Measurements from ENCODE around the gene DNAH14.
"Not testable (repeated sequence)": the region's sequence is repeated elsewhere in the genome, so short reads cannot be mapped to it uniquely, and the experiment has no call there.

DNAH14 gene

DNA sequence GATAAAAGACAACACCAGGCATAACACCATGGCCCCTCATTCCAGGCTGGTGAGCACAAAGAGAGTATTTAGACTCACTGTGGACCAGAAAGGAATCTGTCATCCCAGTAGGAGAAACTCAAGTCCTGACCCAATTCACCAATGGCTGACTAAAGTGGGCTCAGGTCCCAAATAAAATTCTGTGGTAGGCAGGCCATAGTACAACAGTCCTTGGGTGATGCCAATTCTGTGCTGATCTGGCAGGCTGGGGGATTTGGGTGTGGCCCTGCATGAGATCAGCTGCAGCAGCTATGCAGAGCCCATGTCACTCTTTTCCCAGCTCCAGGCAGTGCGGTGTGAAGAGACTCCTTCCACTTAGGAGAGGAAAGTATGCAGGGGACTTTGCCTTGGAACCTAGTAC, 253.2 kb downstream of the DNAH14 start:
- Histone ChIP-seq H3K9me3 (ENCODE audit: control insufficient read depth, low read length) (no peaks in the 10 kb centered on the region), H3K9ac (ENCODE audit: low read length) (no peak overlapping the region), H3K4me1 (ENCODE audit: control insufficient read depth, insufficient read depth, low read length) (no peaks in the 10 kb centered on the region)

DNA sequence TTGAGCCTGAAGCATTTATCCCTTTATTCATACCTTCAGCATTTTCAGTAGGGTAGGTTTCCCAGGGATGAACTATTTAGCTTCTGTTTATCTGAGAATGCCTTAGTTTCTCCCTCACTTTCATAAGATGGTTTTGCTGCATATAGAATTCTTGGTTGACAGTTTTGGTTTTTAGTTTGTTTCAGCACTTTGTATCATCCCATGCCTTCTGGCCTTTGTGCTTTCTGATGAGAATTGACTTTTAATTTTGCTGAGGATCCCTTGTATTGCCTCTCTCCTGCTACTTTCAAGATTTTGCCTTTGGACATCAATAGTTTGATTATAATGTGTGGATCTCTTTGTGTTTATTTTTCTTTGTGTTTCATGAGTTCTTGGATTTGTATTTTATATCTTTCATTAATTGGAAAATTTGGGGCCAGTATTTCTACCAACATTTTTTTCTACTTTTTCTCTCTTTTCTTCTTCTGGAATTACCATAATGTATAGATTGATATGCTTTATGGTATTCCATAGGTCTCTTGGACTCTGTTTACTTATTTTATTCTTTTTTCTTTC, 261.8 kb downstream of the DNAH14 start:
- no peaks in the 10 kb centered on the region for H3K4me1 ChIP-seq (ENCODE audit: control insufficient read depth, insufficient read depth, low read length)
- no peak overlapping the region for H3K4me3 ChIP-seq (ENCODE audit: low read length)
- no peak overlapping the region for H3K9ac ChIP-seq (ENCODE audit: low read length)
- no peaks in the 10 kb centered on the region for H3K36me3 ChIP-seq (ENCODE audit: control insufficient read depth, insufficient read depth, low read length)
- no peaks in the 10 kb centered on the region for H3K27me3 ChIP-seq (ENCODE audit: control insufficient read depth, insufficient read depth, low read length)
- no peaks in the 10 kb centered on the region for H3K9me3 ChIP-seq (ENCODE audit: control insufficient read depth, low read length)

More for the DNA sequence above, 253.2 kb downstream of the DNAH14 start:
- H3K4me3 ChIP-seq (ENCODE audit: low read length), result no peak overlapping the region
- no peaks in the 10 kb centered on the region for H3K36me3 ChIP-seq (ENCODE audit: control insufficient read depth, insufficient read depth, low read length)
- H3K27me3 ChIP-seq (ENCODE audit: control insufficient read depth, insufficient read depth, low read length), result no peaks in the 10 kb centered on the region

DNA sequence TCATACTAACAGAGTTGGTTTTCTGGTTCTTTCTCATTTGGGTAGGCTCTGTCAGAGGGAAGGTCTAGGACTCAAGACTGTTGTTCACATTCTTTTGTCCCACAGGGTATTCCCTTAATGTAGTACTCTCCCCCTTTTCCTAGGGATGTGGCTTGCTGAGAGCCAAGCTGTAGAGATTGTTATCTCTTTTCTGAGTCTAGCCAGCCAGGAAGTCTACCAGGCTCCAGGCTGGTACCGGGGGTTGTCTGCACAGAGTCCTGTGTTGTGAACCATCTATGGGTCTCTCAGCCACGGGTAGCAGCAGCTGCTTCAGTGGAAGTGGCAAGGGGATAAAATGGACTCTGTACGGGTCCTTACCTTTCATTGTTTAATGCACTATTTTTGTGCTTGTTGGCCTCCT, 272.0 kb downstream of the DNAH14 start:
- no peaks in the 10 kb centered on the region for H3K27me3 ChIP-seq (ENCODE audit: control insufficient read depth, insufficient read depth, low read length)
- no peak overlapping the region for H3K9ac ChIP-seq (ENCODE audit: low read length)
- H3K4me1 ChIP-seq (ENCODE audit: control insufficient read depth, insufficient read depth, low read length), result no peaks in the 10 kb centered on the region
- no peak overlapping the region for H3K4me3 ChIP-seq (ENCODE audit: low read length)
- no peaks in the 10 kb centered on the region for H3K36me3 ChIP-seq (ENCODE audit: control insufficient read depth, insufficient read depth, low read length)
- no peaks in the 10 kb centered on the region for H3K9me3 ChIP-seq (ENCODE audit: control insufficient read depth, low read length)

DNA sequence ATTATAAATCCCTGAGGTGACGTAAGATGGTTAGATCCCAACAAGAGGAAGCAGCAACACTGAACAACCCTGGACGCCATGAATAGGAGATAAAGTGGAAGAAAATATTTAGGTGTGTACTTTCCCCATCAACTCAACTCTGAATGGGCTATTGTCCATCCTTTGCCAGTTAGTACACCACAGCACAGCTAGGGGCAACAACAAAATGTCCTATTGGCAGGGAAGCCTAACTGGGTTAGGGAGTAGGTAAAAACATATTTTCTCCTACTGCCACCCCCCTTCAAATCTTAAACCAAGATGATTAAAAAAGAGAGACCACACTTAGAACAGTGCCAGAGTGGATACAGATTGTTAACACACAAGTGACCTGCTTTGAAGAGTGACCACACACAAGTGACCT, 278.3 kb downstream of the DNAH14 start:
- Histone ChIP-seq H3K9ac (ENCODE audit: low read length) (no peak overlapping the region), H3K27me3 (ENCODE audit: control insufficient read depth, insufficient read depth, low read length) (no peaks in the 10 kb centered on the region), H3K4me3 (ENCODE audit: low read length) (no peak overlapping the region), H3K9me3 (ENCODE audit: control insufficient read depth, low read length) (no peaks in the 10 kb centered on the region), H3K36me3 (ENCODE audit: control insufficient read depth, insufficient read depth, low read length) (no peaks in the 10 kb centered on the region), H3K4me1 (ENCODE audit: control insufficient read depth, insufficient read depth, low read length) (no peaks in the 10 kb centered on the region)

DNA sequence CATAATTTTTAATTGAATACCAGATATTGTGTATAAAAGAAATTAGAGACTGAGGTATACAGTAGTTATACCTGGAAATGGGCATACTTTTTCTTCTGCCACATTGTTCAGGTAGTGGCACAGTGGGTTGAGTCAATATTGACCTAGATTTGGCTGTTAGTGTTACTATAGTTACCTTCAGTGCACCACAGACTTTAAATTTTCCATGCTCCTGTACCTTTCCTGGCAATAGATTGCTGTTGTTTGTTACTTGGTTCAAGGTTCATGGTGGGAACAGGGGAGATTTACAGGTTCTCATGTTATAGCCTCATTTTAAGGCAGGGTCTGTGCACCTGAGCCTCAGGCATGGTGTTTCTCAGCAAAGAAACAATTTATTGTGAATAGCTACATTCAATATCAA, 279.7 kb downstream of the DNAH14 start:
- Histone ChIP-seq H3K9me3 (ENCODE audit: control insufficient read depth, low read length) (no peaks in the 10 kb centered on the region), H3K9ac (ENCODE audit: low read length) (no peak overlapping the region), H3K27me3 (ENCODE audit: control insufficient read depth, insufficient read depth, low read length) (no peaks in the 10 kb centered on the region), H3K4me1 (ENCODE audit: control insufficient read depth, insufficient read depth, low read length) (no peaks in the 10 kb centered on the region), H3K4me3 (ENCODE audit: low read length) (no peak overlapping the region), H3K36me3 (ENCODE audit: control insufficient read depth, insufficient read depth, low read length) (no peaks in the 10 kb centered on the region)

DNA sequence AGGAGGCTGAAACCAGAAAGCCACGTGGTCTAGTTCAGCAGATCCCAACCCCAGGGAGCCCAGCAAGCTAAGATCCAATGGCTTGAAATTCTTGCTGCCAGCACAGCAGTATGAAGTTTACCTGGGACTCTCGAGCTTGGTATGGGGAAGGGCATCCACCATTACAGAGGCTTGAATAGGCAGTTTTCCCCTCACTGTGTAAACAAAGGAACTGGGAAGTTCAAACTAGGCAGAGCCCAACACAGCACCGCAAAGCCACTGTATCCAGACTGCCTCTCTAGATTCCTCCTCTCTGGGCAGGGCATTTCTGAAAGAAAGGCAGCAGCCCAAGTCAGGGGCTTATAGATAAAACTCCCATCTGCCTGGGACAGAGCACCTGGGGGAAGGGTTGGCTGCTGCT, 280.7 kb downstream of the DNAH14 start:
- H3K4me1 ChIP-seq (ENCODE audit: control insufficient read depth, insufficient read depth, low read length); H3K9ac ChIP-seq (ENCODE audit: low read length); H3K27me3 ChIP-seq (ENCODE audit: control insufficient read depth, insufficient read depth, low read length): not testable (repeated sequence)

DNA sequence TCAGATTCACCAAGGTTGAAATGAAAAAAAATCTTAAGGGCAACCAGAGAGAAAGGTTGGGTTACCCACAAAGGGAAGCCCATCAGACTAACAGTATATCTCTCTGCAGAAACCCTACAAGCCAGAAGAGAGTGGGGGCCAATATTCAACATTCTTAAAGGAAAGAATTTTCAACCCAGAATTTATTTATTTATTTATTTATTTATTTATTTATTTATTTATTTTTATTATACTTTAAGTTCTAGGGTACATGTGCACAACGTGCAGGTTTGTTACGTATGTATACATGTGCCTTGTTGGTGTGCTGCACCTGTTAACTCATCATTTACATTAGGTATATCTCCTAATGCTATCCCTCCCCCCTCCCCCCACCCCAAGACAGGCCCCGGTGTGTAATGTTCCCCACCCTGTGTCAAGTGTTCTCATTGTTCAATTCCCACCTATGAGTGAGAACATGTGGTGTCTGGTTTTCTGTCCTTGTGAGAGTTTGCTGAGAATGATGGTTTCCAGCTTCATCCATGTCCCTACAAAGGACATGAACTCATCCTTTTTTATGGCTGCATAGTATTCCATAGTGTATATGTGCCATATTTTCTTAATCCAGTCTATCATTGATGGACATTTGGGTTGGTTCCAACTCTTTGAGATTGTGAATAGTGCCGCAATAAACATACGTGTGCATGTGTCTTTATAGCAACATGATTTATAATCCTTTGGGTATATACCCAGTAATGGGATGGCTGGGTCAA, 282.4 kb downstream of the DNAH14 start:
- H3K36me3 ChIP-seq (ENCODE audit: control insufficient read depth, insufficient read depth, low read length); H3K9ac ChIP-seq (ENCODE audit: low read length); H3K27me3 ChIP-seq (ENCODE audit: control insufficient read depth, insufficient read depth, low read length); H3K4me3 ChIP-seq (ENCODE audit: low read length); H3K4me1 ChIP-seq (ENCODE audit: control insufficient read depth, insufficient read depth, low read length); H3K9me3 ChIP-seq (ENCODE audit: control insufficient read depth, low read length): not testable (repeated sequence)

More for the DNA sequence above, 280.7 kb downstream of the DNAH14 start:
- not testable (repeated sequence) for H3K36me3 ChIP-seq (ENCODE audit: control insufficient read depth, insufficient read depth, low read length); H3K9me3 ChIP-seq (ENCODE audit: control insufficient read depth, low read length); H3K4me3 ChIP-seq (ENCODE audit: low read length)

DNA sequence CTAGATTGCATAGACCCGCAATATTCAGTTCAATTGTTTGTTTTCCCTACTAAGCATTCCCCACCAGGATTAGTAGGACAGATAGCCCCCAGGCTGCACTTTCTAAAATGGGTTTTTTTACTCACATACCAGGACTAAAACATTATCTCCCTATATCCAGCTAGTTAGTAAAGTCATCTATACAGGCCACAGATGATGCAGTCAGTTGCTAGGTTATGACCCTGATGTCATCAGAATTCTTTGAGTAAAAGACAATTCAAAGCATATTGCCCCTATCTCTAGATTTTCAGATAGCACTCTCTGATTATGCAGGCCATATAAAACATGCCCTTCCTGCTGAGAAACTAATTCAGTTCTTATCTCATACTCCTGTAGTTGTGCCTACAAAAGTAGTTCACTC, 294.8 kb downstream of the DNAH14 start:
- no peak overlapping the region for H3K9ac ChIP-seq (ENCODE audit: low read length)
- no peaks in the 10 kb centered on the region for H3K36me3 ChIP-seq (ENCODE audit: control insufficient read depth, insufficient read depth, low read length)
- no peaks in the 10 kb centered on the region for H3K27me3 ChIP-seq (ENCODE audit: control insufficient read depth, insufficient read depth, low read length)
- no peaks in the 10 kb centered on the region for H3K4me1 ChIP-seq (ENCODE audit: control insufficient read depth, insufficient read depth, low read length)
- no peaks in the 10 kb centered on the region for H3K9me3 ChIP-seq (ENCODE audit: control insufficient read depth, low read length)
- no peak overlapping the region for H3K4me3 ChIP-seq (ENCODE audit: low read length)

DNA sequence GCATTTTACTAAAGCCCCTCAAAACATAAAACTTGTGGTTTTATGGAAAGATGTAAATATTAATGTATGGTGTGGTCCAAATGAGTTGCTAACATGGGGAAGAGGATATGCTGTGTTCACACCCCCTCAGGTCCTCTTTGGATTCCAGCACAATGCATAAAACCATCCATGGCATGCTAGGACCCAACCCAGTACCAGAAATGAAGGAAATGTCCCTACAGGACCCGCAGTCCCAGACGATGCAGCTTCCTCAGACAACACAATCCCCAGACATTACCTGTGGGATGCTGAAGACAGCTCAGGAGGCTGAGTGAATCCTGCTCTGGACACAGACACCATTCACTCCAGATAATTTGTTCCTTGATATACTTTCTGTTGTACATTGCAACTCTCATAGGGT, 296.2 kb downstream of the DNAH14 start:
- H3K36me3 ChIP-seq (ENCODE audit: control insufficient read depth, insufficient read depth, low read length), result no peaks in the 10 kb centered on the region
- H3K9ac ChIP-seq (ENCODE audit: low read length), result no peak overlapping the region
- H3K4me3 ChIP-seq (ENCODE audit: low read length), result no peak overlapping the region
- H3K27me3 ChIP-seq (ENCODE audit: control insufficient read depth, insufficient read depth, low read length), result no peaks in the 10 kb centered on the region
- no peaks in the 10 kb centered on the region for H3K9me3 ChIP-seq (ENCODE audit: control insufficient read depth, low read length)
- no peaks in the 10 kb centered on the region for H3K4me1 ChIP-seq (ENCODE audit: control insufficient read depth, insufficient read depth, low read length)

DNA sequence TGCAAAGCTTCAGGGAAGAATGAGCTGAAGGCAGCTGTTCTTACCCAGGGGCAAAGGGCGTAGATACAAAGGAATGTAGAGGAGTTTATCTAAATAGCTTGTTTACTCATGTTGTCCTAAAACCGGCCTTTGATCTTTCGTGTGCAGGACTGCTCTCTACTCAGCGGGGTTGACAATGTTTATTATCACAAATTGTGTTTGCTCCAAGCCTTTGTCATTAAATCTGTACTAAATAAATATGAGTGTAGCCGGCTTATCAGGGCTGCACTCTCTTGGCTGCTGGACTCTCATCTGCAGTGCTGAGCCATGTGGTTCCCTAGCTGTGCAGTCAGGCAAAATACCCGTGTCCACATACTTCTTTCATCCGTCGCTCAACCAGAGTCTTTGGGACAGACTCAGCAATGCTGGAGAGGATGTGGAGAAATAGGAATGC, 299.4 kb downstream of the DNAH14 start:
- H3K4me1 ChIP-seq (ENCODE audit: control insufficient read depth, insufficient read depth, low read length), result no peaks in the 10 kb centered on the region
- H3K36me3 ChIP-seq (ENCODE audit: control insufficient read depth, insufficient read depth, low read length), result no peaks in the 10 kb centered on the region
- H3K9ac ChIP-seq (ENCODE audit: low read length), result no peak overlapping the region
- H3K9me3 ChIP-seq (ENCODE audit: control insufficient read depth, low read length), result no peaks in the 10 kb centered on the region
- H3K4me3 ChIP-seq (ENCODE audit: low read length), result no peak overlapping the region
- H3K27me3 ChIP-seq (ENCODE audit: control insufficient read depth, insufficient read depth, low read length), result no peaks in the 10 kb centered on the region

DNA sequence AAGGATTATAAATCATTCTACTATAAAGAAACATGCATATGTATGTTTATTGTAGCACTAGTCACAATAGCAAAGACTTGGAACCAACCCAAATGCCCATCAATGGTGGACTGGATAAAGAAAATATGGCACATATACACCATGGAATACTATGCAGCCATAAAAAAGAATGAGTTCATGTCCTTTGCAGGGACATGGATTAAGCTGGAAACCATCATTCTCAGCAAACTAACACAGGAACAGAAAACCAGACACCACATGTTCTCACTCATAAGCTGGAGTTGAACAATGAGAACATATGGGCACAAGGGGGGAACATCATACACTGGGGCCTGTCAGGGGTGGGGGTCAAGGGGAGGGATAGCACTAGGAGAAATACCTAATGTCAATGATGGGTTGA, 300.0 kb downstream of the DNAH14 start:
- not testable (repeated sequence) for H3K9me3 ChIP-seq (ENCODE audit: control insufficient read depth, low read length); H3K36me3 ChIP-seq (ENCODE audit: control insufficient read depth, insufficient read depth, low read length); H3K9ac ChIP-seq (ENCODE audit: low read length); H3K4me1 ChIP-seq (ENCODE audit: control insufficient read depth, insufficient read depth, low read length); H3K4me3 ChIP-seq (ENCODE audit: low read length); H3K27me3 ChIP-seq (ENCODE audit: control insufficient read depth, insufficient read depth, low read length)

DNA sequence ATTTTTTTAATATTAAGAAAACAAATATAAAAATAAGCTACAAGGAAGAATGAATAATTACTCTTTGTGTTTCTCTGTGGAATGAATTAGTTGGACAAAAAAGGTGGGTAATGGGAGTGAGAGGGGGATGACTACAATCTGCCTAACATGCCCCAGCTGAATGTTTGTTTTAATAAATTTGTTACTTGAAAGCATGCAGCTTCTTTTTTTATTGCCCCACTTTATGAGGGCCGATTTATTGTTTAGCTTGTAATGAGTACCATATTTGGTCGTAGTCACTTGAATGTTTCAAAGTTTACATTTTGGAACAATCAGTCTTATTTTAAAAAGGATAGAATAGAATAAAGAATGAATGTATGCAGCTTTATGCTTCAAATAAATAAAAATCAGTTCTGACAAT, 301.0 kb downstream of the DNAH14 start:
- H3K4me1 ChIP-seq (ENCODE audit: control insufficient read depth, insufficient read depth, low read length), result no peaks in the 10 kb centered on the region

DNA sequence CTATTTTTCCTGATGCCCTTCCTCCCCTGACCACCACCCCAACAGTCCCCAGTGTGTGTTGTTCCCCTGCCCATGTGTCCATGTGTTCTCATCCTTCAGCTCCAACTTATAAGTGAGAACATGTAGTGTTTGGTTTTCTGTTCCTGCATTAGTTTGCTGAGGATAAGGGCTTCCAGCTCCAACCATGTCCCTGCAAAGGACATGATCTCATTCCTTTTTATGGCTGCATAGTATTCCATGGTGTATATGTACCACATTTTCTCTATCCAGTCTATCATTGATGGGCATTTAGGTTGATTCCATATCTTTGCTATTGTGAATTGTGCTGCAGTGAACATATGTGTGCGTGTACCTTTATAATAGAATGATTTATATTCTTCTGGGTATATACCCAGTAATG, 303.5 kb downstream of the DNAH14 start:
- H3K27me3 ChIP-seq (ENCODE audit: control insufficient read depth, insufficient read depth, low read length); H3K4me1 ChIP-seq (ENCODE audit: control insufficient read depth, insufficient read depth, low read length); H3K36me3 ChIP-seq (ENCODE audit: control insufficient read depth, insufficient read depth, low read length); H3K4me3 ChIP-seq (ENCODE audit: low read length); H3K9ac ChIP-seq (ENCODE audit: low read length); H3K9me3 ChIP-seq (ENCODE audit: control insufficient read depth, low read length): not testable (repeated sequence)

More for the DNA sequence above, 301.0 kb downstream of the DNAH14 start:
- Histone ChIP-seq H3K36me3 (ENCODE audit: control insufficient read depth, insufficient read depth, low read length) (no peaks in the 10 kb centered on the region), H3K4me3 (ENCODE audit: low read length) (no peak overlapping the region), H3K9me3 (ENCODE audit: control insufficient read depth, low read length) (no peaks in the 10 kb centered on the region), H3K9ac (ENCODE audit: low read length) (no peak overlapping the region), H3K27me3 (ENCODE audit: control insufficient read depth, insufficient read depth, low read length) (no peaks in the 10 kb centered on the region)
